Thyroid gland (tissue), 4 donors: Measurements from ENCODE around the gene RNF220.

Experiments
- POLR2A ChIP-seq, 2 donors: fragments of 450-650 bp; IDR thresholded peaks; one replicate each; pipeline ENCODE4 v1.6.1; 2017; ENCODE audit warnings: antibody characterized with exemption in 2 of 2, mild to moderate bottlenecking in 2 of 2, moderate library complexity in 1 of 2
- TF ChIP-seq, protein P1 (sequence below), 6 experiments: fragments of 200-600 bp in 3 of 6; fragments of 450-650 bp in 3 of 6; sonication (generic) in 3 of 6; IDR thresholded peaks; one replicate each; pipeline ENCODE4 v1.5.1; 2016 to 2019; ENCODE audit warnings: antibody characterized with exemption in 6 of 6, mild to moderate bottlenecking in 2 of 6, inconsistent platforms in 1 of 6, moderate library complexity in 1 of 6

DNA sequence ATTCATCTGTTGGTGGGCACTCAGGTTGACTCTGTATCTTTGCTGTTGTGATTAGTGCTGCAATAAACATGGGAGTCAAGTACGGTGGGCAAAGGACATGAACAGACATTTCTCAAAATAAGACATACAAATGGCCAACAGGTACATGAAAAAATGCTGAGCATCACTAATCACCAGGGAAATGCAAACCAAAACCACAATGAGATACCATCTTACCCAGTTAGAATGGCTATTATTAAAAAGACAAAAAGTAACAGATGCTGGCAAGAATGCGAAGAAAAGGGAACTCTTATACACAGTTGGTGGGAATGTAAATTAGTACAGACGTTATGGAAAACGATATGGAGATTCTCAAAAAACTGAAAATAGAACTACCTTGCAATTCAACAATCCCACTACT, 170.3 kb downstream of the RNF220 start:
- TF ChIP-seq, protein P1, sequence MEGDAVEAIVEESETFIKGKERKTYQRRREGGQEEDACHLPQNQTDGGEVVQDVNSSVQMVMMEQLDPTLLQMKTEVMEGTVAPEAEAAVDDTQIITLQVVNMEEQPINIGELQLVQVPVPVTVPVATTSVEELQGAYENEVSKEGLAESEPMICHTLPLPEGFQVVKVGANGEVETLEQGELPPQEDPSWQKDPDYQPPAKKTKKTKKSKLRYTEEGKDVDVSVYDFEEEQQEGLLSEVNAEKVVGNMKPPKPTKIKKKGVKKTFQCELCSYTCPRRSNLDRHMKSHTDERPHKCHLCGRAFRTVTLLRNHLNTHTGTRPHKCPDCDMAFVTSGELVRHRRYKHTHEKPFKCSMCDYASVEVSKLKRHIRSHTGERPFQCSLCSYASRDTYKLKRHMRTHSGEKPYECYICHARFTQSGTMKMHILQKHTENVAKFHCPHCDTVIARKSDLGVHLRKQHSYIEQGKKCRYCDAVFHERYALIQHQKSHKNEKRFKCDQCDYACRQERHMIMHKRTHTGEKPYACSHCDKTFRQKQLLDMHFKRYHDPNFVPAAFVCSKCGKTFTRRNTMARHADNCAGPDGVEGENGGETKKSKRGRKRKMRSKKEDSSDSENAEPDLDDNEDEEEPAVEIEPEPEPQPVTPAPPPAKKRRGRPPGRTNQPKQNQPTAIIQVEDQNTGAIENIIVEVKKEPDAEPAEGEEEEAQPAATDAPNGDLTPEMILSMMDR (IDR thresholded peaks at IDR 0.05) = no peak
- no peak for TF ChIP-seq POLR2A (IDR thresholded peaks at IDR 0.05)
